ENCODE results near the gene PLK1.

PLK1 gene

GRCh38 chr16:23642246-23642774 lies 36.4 kb upstream of the PLK1 start:
- TF ChIP-seq, protein P1, sequence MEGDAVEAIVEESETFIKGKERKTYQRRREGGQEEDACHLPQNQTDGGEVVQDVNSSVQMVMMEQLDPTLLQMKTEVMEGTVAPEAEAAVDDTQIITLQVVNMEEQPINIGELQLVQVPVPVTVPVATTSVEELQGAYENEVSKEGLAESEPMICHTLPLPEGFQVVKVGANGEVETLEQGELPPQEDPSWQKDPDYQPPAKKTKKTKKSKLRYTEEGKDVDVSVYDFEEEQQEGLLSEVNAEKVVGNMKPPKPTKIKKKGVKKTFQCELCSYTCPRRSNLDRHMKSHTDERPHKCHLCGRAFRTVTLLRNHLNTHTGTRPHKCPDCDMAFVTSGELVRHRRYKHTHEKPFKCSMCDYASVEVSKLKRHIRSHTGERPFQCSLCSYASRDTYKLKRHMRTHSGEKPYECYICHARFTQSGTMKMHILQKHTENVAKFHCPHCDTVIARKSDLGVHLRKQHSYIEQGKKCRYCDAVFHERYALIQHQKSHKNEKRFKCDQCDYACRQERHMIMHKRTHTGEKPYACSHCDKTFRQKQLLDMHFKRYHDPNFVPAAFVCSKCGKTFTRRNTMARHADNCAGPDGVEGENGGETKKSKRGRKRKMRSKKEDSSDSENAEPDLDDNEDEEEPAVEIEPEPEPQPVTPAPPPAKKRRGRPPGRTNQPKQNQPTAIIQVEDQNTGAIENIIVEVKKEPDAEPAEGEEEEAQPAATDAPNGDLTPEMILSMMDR (IDR thresholded peaks at IDR 0.05) = no peak
- peak overlapping the region; percentile 73; the same call in 1 of the 2 replicates for H3K27ac ChIP-seq

DNA sequence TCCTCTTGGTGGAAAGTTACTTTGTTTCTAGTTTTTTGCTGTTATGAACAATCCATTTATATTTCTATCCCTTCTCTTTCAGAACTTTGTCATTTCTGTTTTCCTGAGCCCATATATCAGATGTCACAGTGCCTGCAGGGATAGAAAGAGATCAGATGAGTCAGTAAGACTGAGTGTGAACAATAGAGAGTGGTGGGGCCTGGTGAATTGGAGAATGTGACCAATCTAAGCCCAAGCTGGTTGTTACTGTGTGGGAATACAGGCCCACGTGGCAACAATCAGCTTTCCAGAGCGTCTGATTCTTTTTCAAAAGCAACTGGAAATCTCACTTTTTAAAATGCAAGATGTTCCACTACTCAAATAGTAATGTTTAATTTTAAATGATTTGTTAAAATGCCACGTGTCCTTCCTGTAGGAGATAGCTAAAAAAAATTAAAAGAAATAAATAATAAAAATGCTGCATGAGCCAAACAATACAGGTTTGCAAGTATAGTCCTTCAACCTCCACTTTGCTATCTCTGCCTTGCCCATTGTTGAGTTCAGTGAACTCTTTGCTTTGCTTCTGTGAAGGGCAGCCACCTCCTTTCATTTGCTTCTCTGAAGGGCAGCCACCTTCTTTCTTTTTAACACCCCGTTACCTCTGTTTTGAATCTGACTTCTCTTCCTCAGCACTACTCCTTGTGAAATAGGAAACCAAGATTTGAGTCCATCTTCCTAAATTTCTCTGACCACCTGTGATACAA lies 27.8 kb upstream of the PLK1 start:
- TF ChIP-seq, protein P1 (IDR thresholded peaks at IDR 0.05) = no peak
- no peak for TF ChIP-seq ZFX (IDR thresholded peaks at IDR 0.05; ENCODE audit: borderline replicate concordance)
- H3K27ac ChIP-seq = no peak overlapping the region

DNA sequence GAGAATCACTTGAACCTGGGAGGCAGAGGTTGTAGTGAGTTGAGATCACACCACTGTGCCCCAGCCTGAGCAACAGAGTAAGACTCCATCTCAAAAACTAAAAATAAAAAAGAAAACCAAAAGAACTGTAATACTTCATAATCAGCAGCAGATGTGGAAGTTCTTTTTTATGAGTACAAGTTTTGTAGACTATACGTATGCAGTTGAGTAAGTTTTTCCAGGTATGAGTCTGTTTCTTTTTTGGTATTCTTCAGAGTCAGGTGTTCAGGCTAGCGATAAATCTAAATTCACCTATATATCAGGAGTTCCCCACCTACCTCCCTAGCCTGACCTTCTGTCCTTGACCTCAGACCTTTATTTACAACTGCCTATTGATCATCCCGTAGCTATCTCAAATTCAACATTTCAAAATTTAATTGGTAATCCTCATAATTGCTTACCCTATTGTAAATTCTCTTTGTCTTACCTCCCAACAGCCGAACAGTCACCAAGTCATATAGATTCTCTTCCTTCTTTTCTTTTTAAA lies 26.7 kb upstream of the PLK1 start:
- H3K27ac ChIP-seq = no peak overlapping the region

DNA sequence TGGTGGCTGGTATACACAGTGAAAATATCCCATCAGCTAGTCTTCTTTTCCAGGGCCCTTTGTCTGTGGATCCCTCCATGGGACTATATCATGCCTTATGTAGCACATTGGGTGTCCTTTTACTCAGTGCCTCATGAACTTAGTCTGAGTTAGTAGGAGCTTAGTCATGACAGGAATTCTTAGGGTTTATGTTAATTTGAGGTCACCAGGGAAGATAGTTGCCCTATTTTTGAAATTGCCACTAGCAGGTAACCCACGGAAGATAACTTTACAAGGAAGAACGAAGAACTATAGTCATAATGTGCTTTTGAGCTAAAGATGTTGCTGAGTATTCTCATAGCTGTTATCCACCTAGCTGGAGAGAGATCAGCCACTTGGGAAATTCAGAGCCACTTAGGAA lies 14.8 kb upstream of the PLK1 start:
- H3K27ac ChIP-seq = no peak overlapping the region
- no peak for TF ChIP-seq ZFX (IDR thresholded peaks at IDR 0.05; ENCODE audit: borderline replicate concordance)
- TF ChIP-seq, protein P1 (IDR thresholded peaks at IDR 0.05) = no peak

More for the DNA sequence above, 26.7 kb upstream of the PLK1 start:
- no peak for TF ChIP-seq ZFX (IDR thresholded peaks at IDR 0.05; ENCODE audit: borderline replicate concordance)
- TF ChIP-seq, protein P1 (IDR thresholded peaks at IDR 0.05) = no peak

- TF ChIP-seq, protein P1 (IDR thresholded peaks at IDR 0.05) = no peak
- TF ChIP-seq ZFX (IDR thresholded peaks at IDR 0.05; ENCODE audit: borderline replicate concordance) = no peak
- no peak overlapping the region for H3K27ac ChIP-seq
These were observed 11.9 kb upstream of the PLK1 start for GRCh38 chr16:23666571-23667354.

GRCh38 chr16:23667355-23667659 lies 11.4 kb upstream of the PLK1 start:
- no peak overlapping the region for H3K27ac ChIP-seq
- TF ChIP-seq ZFX (IDR thresholded peaks at IDR 0.05; ENCODE audit: borderline replicate concordance) = no peak
- TF ChIP-seq, protein P1 (IDR thresholded peaks at IDR 0.05) = no peak

DNA sequence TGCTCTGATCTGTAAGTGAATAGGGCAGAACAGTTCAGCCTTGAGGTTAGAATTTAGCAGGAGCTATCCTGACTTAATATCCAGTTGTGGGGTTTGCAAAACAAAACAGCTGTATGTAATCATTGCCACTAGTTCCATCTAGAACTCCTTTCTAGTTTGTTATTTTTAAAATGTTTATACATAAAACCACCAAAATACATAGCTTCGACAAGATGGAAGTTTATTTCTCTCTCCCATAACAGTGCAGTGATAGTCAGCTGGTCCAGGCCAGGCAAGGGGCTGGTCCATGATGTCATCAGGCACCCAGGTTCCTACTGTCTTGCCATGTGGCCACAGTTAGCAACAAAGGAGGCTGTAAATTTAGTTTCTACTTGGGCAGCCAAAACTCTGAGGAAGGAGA lies 10.5 kb upstream of the PLK1 start:
- no peak overlapping the region for H3K27ac ChIP-seq
- no peak for TF ChIP-seq ZFX (IDR thresholded peaks at IDR 0.05; ENCODE audit: borderline replicate concordance)
- TF ChIP-seq, protein P1 (IDR thresholded peaks at IDR 0.05) = no peak
